ENCODE results near the gene BASP1. TPM values are rescaled to one million over a fixed set of nuclear protein-coding genes. Genes with fewer than 3 reads are reported as not detected.

The BASP1 gene
- total and polyA plus RNA-seq, 7 donors, result 7.4 to 18.6 (median 11.1) TPM

DNA sequence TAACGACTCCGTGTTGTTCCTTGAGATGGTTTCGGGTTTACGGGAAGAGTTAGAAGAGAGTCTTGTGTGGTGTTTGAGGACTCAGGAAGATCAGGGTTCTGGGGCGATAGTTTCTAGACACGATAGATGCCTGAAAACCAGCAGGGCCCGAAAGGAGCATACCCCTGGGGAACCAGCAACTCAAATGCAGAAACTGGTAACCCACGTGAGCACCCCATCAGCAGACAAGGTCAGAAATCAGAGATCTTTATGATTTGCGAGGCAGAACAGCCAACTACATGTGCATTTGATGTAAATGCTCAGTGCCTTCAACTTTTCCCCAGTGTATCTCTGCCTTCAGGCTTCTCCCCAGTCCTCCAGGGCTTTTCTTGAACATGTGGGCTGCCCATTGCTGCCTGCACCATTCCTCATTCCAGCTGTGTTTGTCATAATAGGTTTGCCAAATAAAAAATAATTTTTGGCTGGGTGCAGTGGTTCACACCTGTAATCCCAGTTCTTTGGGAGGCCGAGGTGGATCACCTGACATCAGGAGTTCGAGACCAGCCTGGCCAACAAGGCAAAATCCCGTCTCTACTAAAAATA is 75.1 kb downstream of the BASP1 start:
- Histone ChIP-seq H3K27ac (no peak overlapping the region), H3K4me1 (no peaks in the 10 kb centered on the region), H3K27me3 (no peaks in the 10 kb centered on the region), H3K4me3 (no peak overlapping the region), H3K36me3 (no peaks in the 10 kb centered on the region), H3K9me3 (no peaks in the 10 kb centered on the region)
- WGBS, 2 donors, result 90 to 94% methylated on average over 12 of the region's 12 CpGs
- intact Hi-C loops (cut with DNase I), result no loop called here
- no peak for DNase-seq
- TF ChIP-seq POLR2A (IDR thresholded peaks at IDR 0.05), result no peak
- TF ChIP-seq EP300 (IDR thresholded peaks at IDR 0.05), result no peak
- TF ChIP-seq, protein P1, sequence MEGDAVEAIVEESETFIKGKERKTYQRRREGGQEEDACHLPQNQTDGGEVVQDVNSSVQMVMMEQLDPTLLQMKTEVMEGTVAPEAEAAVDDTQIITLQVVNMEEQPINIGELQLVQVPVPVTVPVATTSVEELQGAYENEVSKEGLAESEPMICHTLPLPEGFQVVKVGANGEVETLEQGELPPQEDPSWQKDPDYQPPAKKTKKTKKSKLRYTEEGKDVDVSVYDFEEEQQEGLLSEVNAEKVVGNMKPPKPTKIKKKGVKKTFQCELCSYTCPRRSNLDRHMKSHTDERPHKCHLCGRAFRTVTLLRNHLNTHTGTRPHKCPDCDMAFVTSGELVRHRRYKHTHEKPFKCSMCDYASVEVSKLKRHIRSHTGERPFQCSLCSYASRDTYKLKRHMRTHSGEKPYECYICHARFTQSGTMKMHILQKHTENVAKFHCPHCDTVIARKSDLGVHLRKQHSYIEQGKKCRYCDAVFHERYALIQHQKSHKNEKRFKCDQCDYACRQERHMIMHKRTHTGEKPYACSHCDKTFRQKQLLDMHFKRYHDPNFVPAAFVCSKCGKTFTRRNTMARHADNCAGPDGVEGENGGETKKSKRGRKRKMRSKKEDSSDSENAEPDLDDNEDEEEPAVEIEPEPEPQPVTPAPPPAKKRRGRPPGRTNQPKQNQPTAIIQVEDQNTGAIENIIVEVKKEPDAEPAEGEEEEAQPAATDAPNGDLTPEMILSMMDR (IDR thresholded peaks at IDR 0.05), result no peak
- no peak for TF ChIP-seq POLR2AphosphoS5 (IDR thresholded peaks at IDR 0.05)

- H3K4me1 ChIP-seq, result no peaks in the 10 kb centered on the region
- no peaks in the 10 kb centered on the region for H3K27me3 ChIP-seq
- DNase-seq, result no peak
- no peaks in the 10 kb centered on the region for H3K9me3 ChIP-seq
- intact Hi-C loops (cut with DNase I), result no loop called here
- TF ChIP-seq, protein P1 (IDR thresholded peaks at IDR 0.05), result no peak
- H3K36me3 ChIP-seq, result no peaks in the 10 kb centered on the region
- no peak overlapping the region for H3K27ac ChIP-seq
- WGBS, 2 donors, result 90 to 95% methylated on average over 8 of the region's 8 CpGs
- no peak overlapping the region for H3K4me3 ChIP-seq
Observed at GRCh38 chr5:17294639-17295311, 77.3 kb downstream of the BASP1 start.

DNA sequence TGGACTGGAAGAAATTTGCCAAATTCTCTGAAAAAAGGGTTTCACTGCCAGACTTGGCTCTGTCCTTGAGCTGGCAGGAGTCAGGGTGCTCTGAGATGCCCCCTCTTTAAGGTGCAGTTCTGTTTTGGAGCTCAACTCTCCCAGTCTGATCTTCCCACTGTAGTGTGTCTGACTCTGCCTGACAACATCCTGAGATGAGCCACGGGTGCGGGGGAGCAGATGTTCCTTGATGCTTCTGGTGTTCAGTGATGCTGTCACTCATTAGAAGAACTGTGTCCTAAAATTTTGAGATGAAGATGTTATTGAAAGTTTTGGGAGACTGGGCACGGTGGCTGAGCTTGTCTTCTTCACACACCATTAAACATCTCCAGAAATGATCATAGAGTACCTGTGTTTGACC is 78.2 kb downstream of the BASP1 start:
- H3K36me3 ChIP-seq, result no peaks in the 10 kb centered on the region
- WGBS, 2 donors, result 87 to 88% methylated on average over 3 of the region's 3 CpGs
- H3K27ac ChIP-seq, result no peak overlapping the region
- H3K4me3 ChIP-seq, result no peak overlapping the region
- intact Hi-C loops (cut with DNase I), result no loop called here
- TF ChIP-seq POLR2AphosphoS5 (IDR thresholded peaks at IDR 0.05) (no peak), POLR2A (IDR thresholded peaks at IDR 0.05) (no peak), EP300 (IDR thresholded peaks at IDR 0.05) (no peak)
- TF ChIP-seq, protein P1 (IDR thresholded peaks at IDR 0.05), result no peak
- H3K4me1 ChIP-seq, result no peaks in the 10 kb centered on the region
- no peaks in the 10 kb centered on the region for H3K9me3 ChIP-seq
- no peak for DNase-seq
- H3K27me3 ChIP-seq, result no peaks in the 10 kb centered on the region

- H3K27me3 ChIP-seq, result no peaks in the 10 kb centered on the region
Observed at GRCh38 chr5:17302106-17302505, 84.7 kb downstream of the BASP1 start.

More at GRCh38 chr5:17302106-17302505, 84.7 kb downstream of the BASP1 start:
- intact Hi-C loops (cut with DNase I), result no loop called here
- DNase-seq, result no peak
- H3K9me3 ChIP-seq, result no peaks in the 10 kb centered on the region
- no peaks in the 10 kb centered on the region for H3K4me1 ChIP-seq
- WGBS, 2 donors, result 94 to 96% methylated on average over 3 of the region's 3 CpGs
- H3K27ac ChIP-seq, result no peak overlapping the region
- no peaks in the 10 kb centered on the region for H3K36me3 ChIP-seq
- no peak overlapping the region for H3K4me3 ChIP-seq
- TF ChIP-seq, protein P1 (IDR thresholded peaks at IDR 0.05), result no peak
- TF ChIP-seq POLR2AphosphoS5 (IDR thresholded peaks at IDR 0.05) (no peak), EP300 (IDR thresholded peaks at IDR 0.05) (no peak), POLR2A (IDR thresholded peaks at IDR 0.05) (no peak)

All from sigmoid colon (tissue), 7 donors.